SIG-M5 treated with dmso at 0.1 percent for 504 hours (cell line): ENCODE data around the gene FAM117A.
"Not testable (repeated sequence)": the region's sequence is repeated elsewhere in the genome, so short reads cannot be mapped to it uniquely, and the experiment has no call there.

ENCODE experiments used
- DNase-seq: peaks from one replicate; lab custom pipeline; 2025; ENCODE audit not compliant: unreplicated experiment; lab: John Stamatoyannopoulos, UW

FAM117A gene

DNA sequence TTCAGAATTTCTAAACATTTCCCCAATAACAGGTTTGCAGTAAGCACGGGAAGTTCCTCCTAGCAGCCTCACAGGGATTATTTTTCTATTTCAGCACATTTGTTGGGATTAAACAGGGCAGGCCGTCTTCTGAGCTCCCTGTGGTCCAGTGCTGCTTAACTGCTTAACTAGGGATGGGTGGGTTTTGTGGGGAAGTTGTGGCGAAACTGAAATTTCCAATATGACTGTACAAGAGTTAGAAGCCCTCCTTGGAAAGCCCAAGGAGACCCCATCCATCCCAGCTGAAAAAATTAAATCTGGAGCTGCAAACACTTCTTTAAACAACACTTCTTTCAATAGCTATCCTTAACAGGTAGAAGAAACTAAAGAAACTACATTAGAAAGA, 22.2 kb downstream of the FAM117A start:
- DNase-seq, result peak; percentile 69

GRCh38 chr17:49741009-49741691, 22.8 kb downstream of the FAM117A start:
- peak; percentile 85 for DNase-seq

GRCh38 chr17:49739641-49740271, 24.2 kb downstream of the FAM117A start:
- DNase-seq, result peak; percentile 97

DNA sequence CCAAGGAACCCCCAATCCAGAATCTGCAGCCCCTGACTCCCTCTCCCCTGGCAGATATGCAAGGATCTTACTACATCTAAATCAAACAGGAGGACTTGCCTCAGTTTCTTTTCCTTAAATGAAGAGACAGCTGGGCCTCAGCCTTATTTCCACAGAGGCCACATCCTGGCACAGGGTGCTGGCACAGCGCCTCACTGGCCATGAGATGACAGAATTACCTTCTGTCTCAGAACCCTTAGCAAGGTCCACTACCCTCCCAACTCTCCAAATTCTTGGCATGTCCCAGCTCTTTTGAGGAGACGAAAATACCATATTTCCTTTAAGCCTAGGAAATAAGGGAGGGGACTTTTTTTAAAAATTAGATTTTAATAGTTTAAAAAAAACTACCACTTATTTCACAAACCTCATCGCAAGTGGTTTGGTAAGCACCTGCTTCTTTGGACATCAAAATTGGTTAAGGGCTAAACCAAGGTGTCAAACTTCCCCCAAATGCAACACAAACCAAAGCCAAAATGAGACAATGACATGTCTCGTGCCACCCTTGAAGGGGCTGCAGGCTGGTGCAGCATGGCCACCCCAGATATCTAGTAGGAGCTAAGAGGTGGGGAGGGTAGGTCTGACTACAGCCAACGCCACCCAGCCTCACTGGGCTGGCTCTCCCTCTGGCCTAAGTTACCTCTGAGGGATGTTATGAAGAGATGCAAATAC, 25.3 kb downstream of the FAM117A start:
- no peak for DNase-seq

GRCh38 chr17:49734515-49735490, 29.1 kb downstream of the FAM117A start:
- DNase-seq, result peak; percentile 70

DNA sequence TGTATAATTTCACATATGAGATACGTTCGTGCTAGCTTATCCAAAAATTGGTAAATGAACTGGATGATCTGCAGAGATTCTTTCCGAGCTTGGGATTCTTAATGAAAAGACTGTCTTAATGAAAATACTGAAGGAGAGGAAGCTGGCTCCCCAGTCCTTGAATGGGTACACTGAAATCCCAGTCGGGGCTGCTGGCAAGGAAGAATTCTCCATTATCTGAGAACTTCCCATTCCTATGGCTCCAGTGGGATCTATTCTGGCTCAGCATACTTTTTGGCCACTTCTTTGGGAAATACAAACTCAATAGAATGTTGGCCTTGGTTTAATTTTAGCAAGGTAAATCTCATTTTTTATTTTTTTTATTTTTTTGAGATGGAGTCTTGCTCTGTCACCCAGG, 32.5 kb downstream of the FAM117A start:
- no peak for DNase-seq

DNA sequence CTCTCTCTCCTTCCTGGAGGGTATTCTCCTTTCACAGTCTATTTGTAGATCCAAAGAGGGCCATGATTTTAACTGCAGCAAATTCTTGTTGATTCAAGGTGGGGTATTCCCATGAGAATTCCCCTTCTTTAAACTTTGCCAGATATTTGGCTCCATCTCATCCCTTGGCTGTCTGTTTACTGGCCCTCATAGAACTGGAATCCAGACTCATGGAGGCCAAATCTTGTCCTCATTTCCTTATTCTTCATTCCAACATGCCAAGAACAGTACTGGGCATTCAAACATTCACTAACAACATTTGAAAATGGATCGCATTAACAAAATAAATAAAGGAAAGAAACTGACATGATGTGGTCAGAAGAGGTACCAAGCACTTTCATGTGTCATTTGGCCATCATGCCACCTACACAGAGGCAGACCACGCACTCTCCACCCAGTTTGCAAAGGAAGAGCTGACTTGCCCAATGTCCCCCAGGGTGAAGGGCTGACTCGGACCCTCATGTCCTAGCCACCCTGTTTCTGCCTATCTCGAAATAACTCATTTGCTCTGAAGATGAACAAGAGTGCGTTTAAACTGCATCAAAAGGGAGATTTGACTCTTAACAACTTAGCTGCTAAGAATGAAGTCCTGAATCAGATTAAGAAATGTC, 33.0 kb downstream of the FAM117A start:
- DNase-seq, result no peak

- DNase-seq, result no peak
Observed at GRCh38 chr17:49730078-49730784, 33.7 kb downstream of the FAM117A start.

- DNase-seq, result no peak
Observed at GRCh38 chr17:49729069-49729468, 34.9 kb downstream of the FAM117A start.

DNA sequence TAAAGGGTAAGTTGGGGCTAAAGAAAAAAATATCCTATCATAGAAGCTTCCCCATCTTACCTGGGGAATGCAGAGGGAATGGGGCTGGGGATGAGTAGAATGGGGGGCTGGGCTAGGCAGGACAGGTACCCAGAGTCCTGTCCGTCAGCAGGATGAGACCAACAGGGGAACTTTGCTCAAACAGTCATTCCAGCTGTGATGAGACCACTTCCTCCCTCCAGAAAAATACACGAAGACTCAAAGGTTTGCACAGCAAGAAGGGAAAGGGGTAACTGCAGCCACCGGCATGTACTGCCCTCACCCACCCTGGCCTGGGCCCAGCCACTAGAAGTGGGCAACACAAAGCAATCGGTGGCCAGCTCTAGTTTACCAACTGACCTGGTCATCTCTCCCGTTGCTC, 35.5 kb downstream of the FAM117A start:
- DNase-seq, result no peak

GRCh38 chr17:49727380-49727779, 36.6 kb downstream of the FAM117A start:
- DNase-seq, result no peak

DNA sequence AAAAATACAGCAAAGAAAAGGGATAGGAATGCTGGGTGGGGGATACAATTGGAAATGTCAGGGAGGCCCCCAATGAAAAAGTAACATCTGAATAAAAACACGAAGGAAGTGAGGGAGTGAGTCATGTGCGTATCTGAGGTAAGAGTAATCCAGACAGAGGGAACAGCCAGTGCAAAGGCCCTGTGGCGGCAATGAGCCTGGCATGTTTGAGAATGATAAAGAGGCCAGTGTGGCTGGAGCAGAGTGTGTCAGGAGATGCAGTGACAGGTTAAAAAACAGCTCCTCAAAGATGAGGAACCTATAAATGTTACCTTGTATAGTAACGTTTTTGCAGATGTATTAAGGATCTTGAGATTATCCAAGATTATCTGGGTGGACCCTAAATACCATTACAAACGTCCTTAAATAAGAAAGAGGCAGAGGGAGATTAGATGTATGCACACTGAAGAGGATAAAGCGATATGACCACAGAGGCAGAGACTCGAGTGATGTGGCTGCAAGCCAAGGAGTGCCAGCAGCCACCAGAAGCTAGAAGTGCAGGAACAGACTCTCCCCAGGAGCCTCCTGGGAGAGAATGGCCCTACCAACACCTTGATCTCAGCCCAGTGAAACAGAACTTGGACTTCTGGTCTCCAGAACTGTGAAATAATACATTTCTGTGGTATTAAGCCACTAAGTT, 38.3 kb downstream of the FAM117A start:
- DNase-seq, result no peak

DNA sequence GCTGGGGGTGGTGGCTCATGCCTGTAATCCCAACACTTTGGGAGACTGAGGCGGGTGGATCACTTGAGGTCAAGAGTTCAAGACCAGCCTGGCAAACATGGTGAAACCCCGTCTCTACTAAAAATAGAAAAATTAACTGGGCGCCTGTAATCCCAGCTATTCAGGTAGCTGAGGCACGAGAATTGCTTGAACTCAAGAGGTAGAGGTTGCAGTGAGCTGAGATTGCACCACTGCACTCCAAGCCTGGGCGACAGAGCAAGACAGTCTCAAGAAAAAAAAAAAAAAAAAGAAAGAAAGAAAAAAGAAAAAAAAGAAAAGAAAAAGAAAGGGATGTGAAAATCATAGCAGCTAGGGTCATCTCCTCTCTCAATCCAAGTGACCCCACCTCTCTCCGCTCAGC, 39.4 kb downstream of the FAM117A start:
- not testable (repeated sequence) for DNase-seq

DNA sequence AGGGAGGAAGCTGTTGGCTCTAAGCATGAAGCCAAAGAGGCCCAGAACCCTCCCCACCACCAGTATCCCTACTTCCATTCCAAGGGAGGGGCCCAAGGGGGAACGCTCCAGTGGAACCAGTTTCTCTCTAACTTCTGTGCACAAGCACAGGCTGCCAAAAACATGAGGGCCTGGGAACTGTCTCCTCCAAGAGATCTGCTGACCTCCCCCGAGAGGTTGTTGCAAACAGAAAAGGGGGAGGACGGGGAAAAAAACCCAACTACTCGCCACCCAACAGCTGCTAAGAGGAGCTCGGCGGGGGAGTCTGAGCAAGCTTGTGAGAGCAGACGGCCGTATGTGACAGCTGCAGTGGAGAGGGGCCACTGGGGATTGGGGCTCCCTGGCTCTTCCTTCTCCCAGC, 40.5 kb downstream of the FAM117A start:
- no peak for DNase-seq

GRCh38 chr17:49722066-49722465, 41.9 kb downstream of the FAM117A start:
- DNase-seq, result no peak

DNA sequence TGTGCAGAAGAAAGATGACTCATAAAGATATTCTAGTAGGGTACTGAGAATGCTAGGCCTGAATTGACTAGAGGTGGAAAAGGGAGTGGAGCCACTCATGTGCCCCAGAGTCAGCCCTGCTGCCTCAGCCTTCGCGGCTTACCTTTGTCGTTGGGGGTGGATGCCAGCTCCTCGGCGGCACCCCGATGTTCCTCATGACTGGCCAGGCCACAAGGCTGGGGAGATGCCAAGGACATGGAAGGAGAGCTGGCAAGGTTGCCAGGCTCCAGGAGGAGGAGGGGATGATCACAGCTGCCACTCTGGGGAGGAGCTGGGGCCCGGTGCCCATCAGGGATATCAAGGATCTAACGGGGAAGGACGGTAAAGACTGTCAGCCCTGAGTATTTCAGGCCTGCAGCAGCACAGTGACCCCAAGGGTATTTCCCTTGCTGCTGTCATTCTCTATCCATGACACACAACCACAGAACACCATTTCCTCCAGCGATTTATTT, 46.5 kb downstream of the FAM117A start:
- DNase-seq, result no peak

GRCh38 chr17:49716668-49717364, 47.1 kb downstream of the FAM117A start:
- no peak for DNase-seq

GRCh38 chr17:49715717-49716279, 48.1 kb downstream of the FAM117A start:
- DNase-seq, result no peak
